Measurements from ENCODE around the gene MAN1A1.

MAN1A1 gene

GRCh38 chr6:119284861-119285521 lies 64.6 kb downstream of the MAN1A1 start:
- Histone ChIP-seq H3K4me1 (ENCODE audit: low read length) (no peaks in the 10 kb centered on the region), H3K9ac (ENCODE audit: low read length) (no peak overlapping the region), H3F3A (ENCODE audit: insufficient read depth, low read length) (no peaks in the 10 kb centered on the region), H3K9me3 (replicated peaks; ENCODE audit: insufficient read depth, low read length) (no peaks in the 10 kb centered on the region), H4K20me1 (ENCODE audit: insufficient read depth, low read length) (no peaks in the 10 kb centered on the region), H2AFZ (ENCODE audit: low read length) (no peak overlapping the region), H3K79me2 (ENCODE audit: low read length) (peaks cover 65% of the 10 kb centered on the region), H3K27me3 (replicated peaks; ENCODE audit: insufficient read depth, low read length) (no peaks in the 10 kb centered on the region), H3K36me3 (replicated peaks; ENCODE audit: insufficient read depth, low read length) (peaks cover 6% of the 10 kb centered on the region; the same call in 1 of the 2 replicates), H3K27ac (ENCODE audit: low read length) (no peak overlapping the region), H3K4me3 (ENCODE audit: low read length) (no peak overlapping the region), H3K4me2 (ENCODE audit: low read depth, low read length) (no peak overlapping the region), H3K9me2 (replicated peaks; ENCODE audit: insufficient read depth, low read length) (no peaks in the 10 kb centered on the region)
- DNase-seq: peak; percentile 23
- no peak for TF ChIP-seq EZH2 (optimal IDR thresholded peaks at IDR 0.05; ENCODE audit: low read depth, low read length)
- TF ChIP-seq CTCF (IDR thresholded peaks at IDR 0.05; ENCODE audit: low read length): peak; percentile 34

DNA sequence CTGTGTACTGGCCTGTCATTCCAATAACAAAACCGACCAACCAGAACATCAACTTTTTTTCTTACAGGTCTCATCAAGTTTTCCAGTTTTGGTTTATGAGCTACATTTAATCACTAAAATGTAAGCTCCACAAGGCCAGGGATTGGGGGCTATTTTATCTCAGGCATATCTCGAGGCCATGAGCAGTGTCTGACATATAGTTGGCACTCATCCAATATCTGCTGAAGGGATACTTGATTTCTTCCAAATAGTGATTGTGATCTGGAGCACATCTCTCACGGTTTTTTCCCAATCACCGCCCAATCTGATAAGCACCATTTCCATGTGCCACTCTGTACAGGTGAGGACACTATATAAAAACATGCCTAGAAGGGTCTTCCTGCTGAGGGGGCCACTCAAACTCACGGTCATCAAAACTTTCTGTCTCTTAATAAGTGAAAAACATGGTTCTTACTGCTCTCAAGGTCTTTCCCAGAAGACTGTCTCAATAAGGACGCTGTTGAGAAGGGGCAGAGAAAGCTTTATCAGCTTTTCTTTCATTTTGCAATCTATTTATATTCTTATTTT lies 65.5 kb downstream of the MAN1A1 start:
- peaks cover 6% of the 10 kb centered on the region; the same call in 1 of the 2 replicates for H3K36me3 ChIP-seq (replicated peaks; ENCODE audit: insufficient read depth, low read length)
- H3F3A ChIP-seq (ENCODE audit: insufficient read depth, low read length): no peaks in the 10 kb centered on the region; the same call in 1 of the 2 replicates
- TF ChIP-seq EZH2phosphoT487 (IDR thresholded peaks at IDR 0.05; ENCODE audit: low read length) (no peak), CTCF (IDR thresholded peaks at IDR 0.05; ENCODE audit: low read length) (no peak), EZH2 (optimal IDR thresholded peaks at IDR 0.05; ENCODE audit: low read depth, low read length) (no peak)
- H3K27ac ChIP-seq (ENCODE audit: low read length): no peak overlapping the region
- H3K9me2 ChIP-seq (replicated peaks; ENCODE audit: insufficient read depth, low read length): no peaks in the 10 kb centered on the region
- H3K79me2 ChIP-seq (ENCODE audit: low read length): peaks cover 69% of the 10 kb centered on the region
- no peaks in the 10 kb centered on the region for H3K27me3 ChIP-seq (replicated peaks; ENCODE audit: insufficient read depth, low read length)
- H4K20me1 ChIP-seq (ENCODE audit: insufficient read depth, low read length): no peaks in the 10 kb centered on the region
- no peak overlapping the region for H3K9ac ChIP-seq (ENCODE audit: low read length)
- H3K4me2 ChIP-seq (ENCODE audit: low read depth, low read length): no peak overlapping the region
- H3K9me3 ChIP-seq (replicated peaks; ENCODE audit: insufficient read depth, low read length): no peaks in the 10 kb centered on the region
- H3K4me1 ChIP-seq (ENCODE audit: low read length): no peaks in the 10 kb centered on the region
- H3K4me3 ChIP-seq (ENCODE audit: low read length): no peak overlapping the region
- no peak overlapping the region for H2AFZ ChIP-seq (ENCODE audit: low read length)
- DNase-seq: no peak

DNA sequence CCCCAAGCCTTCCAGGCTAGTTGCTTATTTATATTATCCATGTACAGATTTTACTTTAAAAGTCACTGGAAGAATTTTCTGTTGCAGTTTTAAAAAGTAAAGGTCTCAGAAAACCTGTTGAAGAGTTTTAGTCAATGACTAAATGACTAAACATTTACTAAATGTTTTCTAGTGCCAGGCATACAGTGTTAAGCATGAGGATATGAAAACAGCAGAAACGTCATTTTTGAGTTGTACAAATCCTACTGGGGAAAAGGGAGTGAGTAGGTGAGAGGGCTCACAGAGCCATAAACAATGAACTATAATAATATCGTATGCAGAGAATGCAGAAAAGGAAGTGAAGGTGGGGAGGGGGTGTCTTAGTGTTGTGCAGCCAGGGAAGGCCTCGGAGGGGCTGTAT lies 66.3 kb downstream of the MAN1A1 start:
- Histone ChIP-seq H3K79me2 (ENCODE audit: low read length) (peaks cover 77% of the 10 kb centered on the region), H3K9me2 (replicated peaks; ENCODE audit: insufficient read depth, low read length) (no peaks in the 10 kb centered on the region), H3K4me2 (ENCODE audit: low read depth, low read length) (no peak overlapping the region), H3F3A (ENCODE audit: insufficient read depth, low read length) (no peaks in the 10 kb centered on the region; the same call in 1 of the 2 replicates), H4K20me1 (ENCODE audit: insufficient read depth, low read length) (no peaks in the 10 kb centered on the region), H3K27ac (ENCODE audit: low read length) (no peak overlapping the region), H3K9me3 (replicated peaks; ENCODE audit: insufficient read depth, low read length) (no peaks in the 10 kb centered on the region), H3K27me3 (replicated peaks; ENCODE audit: insufficient read depth, low read length) (no peaks in the 10 kb centered on the region), H3K4me1 (ENCODE audit: low read length) (no peaks in the 10 kb centered on the region), H3K4me3 (ENCODE audit: low read length) (no peak overlapping the region), H2AFZ (ENCODE audit: low read length) (no peak overlapping the region), H3K36me3 (replicated peaks; ENCODE audit: insufficient read depth, low read length) (peaks cover 6% of the 10 kb centered on the region; the same call in 1 of the 2 replicates), H3K9ac (ENCODE audit: low read length) (no peak overlapping the region)
- no peak for DNase-seq
- TF ChIP-seq CTCF (IDR thresholded peaks at IDR 0.05; ENCODE audit: low read length): no peak

Measured in MM.1S (cell line).